ENCODE results near the gene MSANTD7.
"Not testable (repeated sequence)": the region's sequence is repeated elsewhere in the genome, so short reads cannot be mapped to it uniquely, and the experiment has no call there.

Gene MSANTD7

GRCh38 chr10:14838582-14839304 lies 637 bp downstream of the MSANTD7 start:
- DNase-seq, result no peak

DNA sequence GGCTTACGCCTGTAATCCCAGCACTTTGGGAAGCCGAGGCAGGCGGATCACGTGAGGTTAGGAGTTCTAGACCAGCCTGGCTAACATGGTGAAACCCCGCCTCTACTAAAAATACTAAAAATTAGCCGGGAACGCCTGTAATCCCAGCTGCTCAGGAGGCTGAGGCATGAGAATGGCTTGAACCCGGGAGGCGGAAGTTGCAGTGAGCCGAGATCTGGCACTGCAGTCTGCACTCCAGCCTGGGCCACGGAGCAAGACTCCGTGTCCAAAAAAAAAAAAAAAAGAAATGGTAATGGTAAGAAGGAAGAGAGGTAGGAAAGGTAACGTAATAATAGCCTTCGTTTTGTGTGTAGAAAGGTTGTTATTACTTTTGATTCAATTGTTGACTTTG lies 1.2 kb downstream of the MSANTD7 start:
- DNase-seq, result no peak

- no peak for DNase-seq
Observed at GRCh38 chr10:14840178-14840577, 2.1 kb downstream of the MSANTD7 start.

- DNase-seq, result no peak
Observed at GRCh38 chr10:14843327-14843988, 5.4 kb downstream of the MSANTD7 start.

- DNase-seq, result no peak
Observed at GRCh38 chr10:14844948-14845347, 6.8 kb downstream of the MSANTD7 start.

GRCh38 chr10:14852236-14852635 lies 14.1 kb downstream of the MSANTD7 start:
- no peak for DNase-seq

- DNase-seq, result no peak
Observed at GRCh38 chr10:14855453-14855852, 17.3 kb downstream of the MSANTD7 start.

DNA sequence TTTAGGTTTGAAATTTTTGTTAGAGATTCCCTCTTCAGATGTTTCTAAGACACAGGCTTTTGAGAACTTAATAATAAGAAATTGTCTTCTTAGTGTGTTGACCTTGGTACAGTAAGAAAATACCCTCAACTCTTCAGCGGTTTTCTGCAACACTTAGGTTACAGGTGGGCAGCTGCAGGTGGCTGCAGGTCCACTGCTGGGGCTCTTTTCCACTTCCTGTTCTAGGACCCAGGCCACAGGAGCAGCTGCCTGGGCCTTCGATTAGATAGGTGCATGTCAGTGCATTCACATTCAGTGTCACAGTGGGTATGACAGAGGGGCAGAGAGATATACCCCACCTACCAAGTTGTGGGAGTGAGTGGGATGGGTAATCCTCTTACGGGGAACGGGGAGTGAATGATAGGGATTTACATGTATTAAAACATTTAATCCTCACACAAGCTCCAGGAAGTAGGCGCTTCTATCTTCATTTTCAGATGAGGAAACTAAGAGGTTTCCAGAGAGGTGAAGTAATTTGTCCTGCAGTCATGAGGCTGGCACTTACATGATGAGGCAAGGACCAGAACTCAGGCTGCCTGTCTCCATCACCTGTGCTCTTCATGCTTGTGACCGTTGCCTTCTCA lies 20.3 kb downstream of the MSANTD7 start:
- no peak for DNase-seq

- no peak for DNase-seq
Observed at GRCh38 chr10:14859043-14859442, 20.9 kb downstream of the MSANTD7 start.

DNA sequence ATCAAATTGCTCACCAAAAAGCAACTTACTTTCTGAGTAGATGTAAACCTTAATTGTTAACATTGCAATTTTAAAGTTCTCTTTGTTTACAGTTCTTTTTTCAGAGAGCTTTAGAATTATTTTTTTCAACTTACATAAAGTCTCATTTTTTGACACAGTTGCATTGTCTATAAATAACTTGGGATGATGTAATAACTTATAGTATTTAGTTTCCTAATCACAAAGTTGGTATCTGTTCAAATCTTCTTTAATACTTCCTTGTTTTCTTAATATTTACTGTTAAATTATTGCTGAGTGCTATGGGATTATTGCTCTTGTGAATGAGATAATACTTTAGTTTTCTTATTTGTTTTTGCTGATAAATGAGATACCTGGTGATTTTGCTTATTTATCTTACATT lies 21.7 kb downstream of the MSANTD7 start:
- DNase-seq, result no peak

- DNase-seq, result no peak
Observed at GRCh38 chr10:14860791-14861190, 22.7 kb downstream of the MSANTD7 start.

DNA sequence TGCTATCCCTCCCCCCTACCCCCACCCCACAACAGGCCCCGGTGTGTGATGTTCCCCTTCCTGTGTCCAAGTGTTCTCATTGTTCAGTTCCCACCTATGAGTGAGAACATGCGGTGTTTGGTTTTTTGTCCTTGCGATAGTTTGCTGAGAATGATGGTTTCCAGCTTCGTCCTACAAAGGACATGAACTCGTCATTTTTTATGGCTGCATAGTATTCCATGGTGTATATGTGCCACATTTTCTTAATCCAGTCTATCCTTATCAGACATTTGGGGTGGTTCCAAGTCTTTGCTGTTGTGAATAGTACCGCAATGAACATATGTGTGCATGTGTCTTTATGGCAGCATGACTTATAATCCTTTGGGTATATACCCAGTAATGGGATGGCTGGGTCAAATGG lies 26.4 kb downstream of the MSANTD7 start:
- DNase-seq, result not testable (repeated sequence)

GRCh38 chr10:14864871-14865270 lies 26.8 kb downstream of the MSANTD7 start:
- DNase-seq, result not testable (repeated sequence)

- DNase-seq, result no peak
Observed at GRCh38 chr10:14873090-14873760, 35.1 kb downstream of the MSANTD7 start.

- DNase-seq, result no peak
Observed at GRCh38 chr10:14875941-14876340, 37.8 kb downstream of the MSANTD7 start.

- DNase-seq, result no peak
Observed at GRCh38 chr10:14876764-14877163, 38.7 kb downstream of the MSANTD7 start.

DNA sequence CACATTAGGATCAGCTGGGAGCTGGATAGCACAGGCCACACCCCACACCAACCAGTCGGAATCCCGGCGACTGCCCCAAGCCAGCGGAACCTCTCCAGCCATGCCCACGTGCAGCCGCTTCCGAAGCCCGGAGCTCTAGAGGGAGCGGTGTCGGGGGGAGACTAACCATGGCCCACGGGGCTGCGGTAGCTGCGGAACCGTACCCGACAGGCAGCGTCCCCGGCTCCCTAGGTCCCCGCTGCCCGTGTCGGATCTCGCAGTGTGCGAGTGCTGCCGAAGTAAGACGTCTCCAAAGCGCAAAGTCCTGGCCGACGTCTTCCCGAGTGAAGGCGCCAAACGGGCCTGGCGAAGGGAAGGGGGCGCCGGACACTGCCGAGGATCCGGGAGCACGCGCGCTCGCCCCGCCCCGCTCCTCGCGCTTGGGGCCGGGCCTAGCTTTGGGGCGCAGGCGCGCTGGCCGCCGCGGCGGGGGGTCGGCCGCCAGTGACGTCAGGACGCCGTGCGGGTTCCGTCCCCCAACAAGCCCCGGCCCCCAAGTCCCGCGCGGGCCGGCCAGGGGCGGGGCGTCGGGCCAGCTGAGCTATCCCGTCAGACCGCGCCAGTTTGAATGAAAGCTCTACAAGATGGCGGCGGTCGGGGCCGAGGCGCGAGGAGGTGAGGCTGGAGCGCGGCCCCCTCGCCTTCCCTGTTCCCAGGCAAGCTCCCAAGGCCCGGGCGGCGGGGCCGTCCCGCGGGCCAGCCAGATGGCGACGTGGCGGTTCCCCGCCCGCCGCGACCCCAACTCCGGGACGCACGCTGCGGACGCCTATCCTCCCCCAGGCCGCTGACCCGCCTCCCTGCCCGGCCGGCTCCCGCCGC lies 40.4 kb downstream of the MSANTD7 start, which contains the start of gene SUV39H2:
SUV39H2 (plus strand) TSS at position 601 of the 858 bp plus-strand sequence; CDS start at position 624, 23 bp downstream.
- peak; percentile 30 for DNase-seq

GRCh38 chr10:14879124-14879927 lies 41.2 kb downstream of the MSANTD7 start:
- no peak for DNase-seq

GRCh38 chr10:14879928-14880193 lies 41.8 kb downstream of the MSANTD7 start:
- DNase-seq, result no peak

- DNase-seq, result no peak
Observed at GRCh38 chr10:14880229-14880628, 42.1 kb downstream of the MSANTD7 start.

GRCh38 chr10:14884082-14884481 lies 46.0 kb downstream of the MSANTD7 start:
- no peak for DNase-seq

Data from NCI-H2081 treated with DMSO at 0.1 percent for 48 hours (cell line).